Liver (tissue), 9 donors: ENCODE results near the gene CELSR1. TPM values are rescaled to one million over a fixed set of nuclear protein-coding genes. Genes with fewer than 3 reads are reported as not detected.

Experiments
- DNase-seq: peaks from one replicate; pipeline ENCODE4 v3.0.0-alpha.2; 2017; ENCODE audit warnings: low spot score
- H3K27ac ChIP-seq, 2 donors: one replicate each; pipeline ENCODE4 v1.7.0; 2013; ENCODE audit warnings: inconsistent platforms in 2 of 2, low read length in 2 of 2, control low read depth in 1 of 2, low read depth in 1 of 2, mild to moderate bottlenecking in 1 of 2
- H3K27me3 ChIP-seq, 4 donors: one replicate each; pipeline versions ENCODE4 v1.6.1 to v1.7.0; 2013; ENCODE audit warnings: low read length in 3 of 4, inconsistent platforms in 1 of 4, mild to moderate bottlenecking in 1 of 4, moderate library complexity in 1 of 4; ENCODE audit not compliant: control insufficient read depth in 4 of 4, insufficient read depth in 4 of 4
- H3K36me3 ChIP-seq, 4 donors: one replicate each; pipeline versions ENCODE4 v1.6.1 to v1.7.0; 2013; ENCODE audit warnings: low read length in 3 of 4, mild to moderate bottlenecking in 3 of 4, low read depth in 1 of 4, moderate library complexity in 1 of 4; ENCODE audit not compliant: control insufficient read depth in 4 of 4, insufficient read depth in 3 of 4
- H3K4me1 ChIP-seq, 4 donors: one replicate each; pipeline versions ENCODE4 v1.6.1 to v1.7.0; 2013; ENCODE audit warnings: low read length in 3 of 4, mild to moderate bottlenecking in 3 of 4, moderate library complexity in 1 of 4; ENCODE audit not compliant: control insufficient read depth in 4 of 4, insufficient read depth in 4 of 4
- H3K4me3 ChIP-seq, 3 donors: one replicate each; pipeline versions ENCODE4 v1.6.1 to v1.7.0; 2013; ENCODE audit warnings: low read length in 3 of 3, control low read depth in 1 of 3, low read depth in 1 of 3, mild to moderate bottlenecking in 1 of 3
- H3K9ac ChIP-seq, 2 donors: one replicate each; pipeline ENCODE4 v1.7.0; 2013; ENCODE audit warnings: low read length in 2 of 2, mild to moderate bottlenecking in 2 of 2, moderate library complexity in 2 of 2, control low read depth in 1 of 2, low read depth in 1 of 2
- H3K9me3 ChIP-seq, 4 donors: one replicate each; pipeline versions ENCODE4 v1.6.1 to v1.7.0; 2013; ENCODE audit warnings: low read length in 3 of 4; ENCODE audit not compliant: control insufficient read depth in 4 of 4
- ATF3 ChIP-seq: IDR thresholded peaks from 2 replicates; pipeline ENCODE4 v1.6.1; 2016; ENCODE audit warnings: antibody characterized with exemption
- CTCF ChIP-seq: fragments of 150-350 bp; IDR thresholded peaks from 2 replicates; pipeline ENCODE4 v1.5.1; 2017; ENCODE audit warnings: improper control_type of control experiment, low read depth, low read length; ENCODE audit not compliant: missing input control
- EGR1 ChIP-seq, 2 donors: IDR thresholded peaks; 2 replicates each; pipeline ENCODE4 v1.6.1; 2016 to 2018; ENCODE audit warnings: antibody characterized with exemption in 2 of 2, low read depth in 2 of 2
- FOXA1 ChIP-seq: IDR thresholded peaks from 2 replicates; pipeline ENCODE4 v1.6.1; 2016; ENCODE audit warnings: antibody characterized with exemption
- FOXA2 ChIP-seq: IDR thresholded peaks from 2 replicates; pipeline ENCODE4 v1.6.1; 2016; ENCODE audit warnings: antibody characterized with exemption
- GABPA ChIP-seq, 2 donors: IDR thresholded peaks in 1 of 2; conservative IDR thresholded peaks in 1 of 2; 2 replicates each; pipeline ENCODE4 v1.6.1; 2016; ENCODE audit warnings: antibody characterized with exemption in 2 of 2, mild to moderate bottlenecking in 1 of 2, moderate library complexity in 1 of 2
- HNF4A ChIP-seq, 2 donors: conservative IDR thresholded peaks; 2 replicates each; pipeline ENCODE4 v1.6.1; 2016; ENCODE audit warnings: antibody characterized with exemption in 2 of 2, mild to moderate bottlenecking in 2 of 2
- HNF4G ChIP-seq: IDR thresholded peaks from 2 replicates; pipeline ENCODE4 v1.6.1; 2016; ENCODE audit warnings: antibody characterized with exemption
- JUND ChIP-seq, 2 donors: IDR thresholded peaks; 2 replicates each; pipeline ENCODE4 v1.6.1; 2016; ENCODE audit warnings: antibody characterized with exemption in 2 of 2
- MAX ChIP-seq: IDR thresholded peaks from 2 replicates; pipeline ENCODE4 v1.6.1; 2016; ENCODE audit warnings: antibody characterized with exemption
- NR2F2 ChIP-seq: IDR thresholded peaks from 2 replicates; pipeline ENCODE4 v1.6.1; 2016; ENCODE audit warnings: antibody characterized with exemption
- RAD21 ChIP-seq, 2 donors: IDR thresholded peaks; 2 replicates each; pipeline ENCODE4 v1.6.1; 2016; ENCODE audit warnings: antibody characterized with exemption in 2 of 2, mild to moderate bottlenecking in 2 of 2
- REST ChIP-seq: IDR thresholded peaks from 2 replicates; pipeline ENCODE4 v1.6.1; 2016; ENCODE audit warnings: antibody characterized with exemption, mild to moderate bottlenecking
- RXRA ChIP-seq, 2 donors: IDR thresholded peaks; 2 replicates each; pipeline ENCODE4 v1.6.1; 2017 to 2018; ENCODE audit warnings: antibody characterized with exemption in 2 of 2, mild to moderate bottlenecking in 1 of 2
- SP1 ChIP-seq: IDR thresholded peaks from 2 replicates; pipeline ENCODE4 v1.6.1; 2018; ENCODE audit warnings: antibody characterized with exemption, mild to moderate bottlenecking
- TAF1 ChIP-seq: conservative IDR thresholded peaks from 2 replicates; pipeline ENCODE4 v1.6.1; 2016; ENCODE audit warnings: antibody characterized with exemption, mild to moderate bottlenecking
- YY1 ChIP-seq: IDR thresholded peaks from 2 replicates; pipeline ENCODE4 v1.6.1; 2016; ENCODE audit warnings: antibody characterized with exemption, mild to moderate bottlenecking
- ZBTB33 ChIP-seq: IDR thresholded peaks from 2 replicates; pipeline ENCODE4 v1.6.1; 2016; ENCODE audit warnings: antibody characterized with exemption
- WGBS: extraction: QIAGEN DNeasy Blood & Tissue Kit; methylation state at CpG from one replicate; pipeline ENCODE4 v1.1.7; 2013; 5-methylcytosine and 5-hydroxymethylcytosine counted together
- polyA plus RNA-seq, 2 donors: library from polyadenylated mRNA; stranded (reverse) in 1 of 2; unstranded in 1 of 2; fragments of 200-250 nt in 1 of 2; fragments of >200 nt in 1 of 2; fragmentation: Nextera tagmentation in 1 of 2; extraction: Ambion mirVana in 1 of 2; gene quantifications; one replicate each; pipeline versions ENCODE4 v1.2.1 to v1.2.3, GENCODE V29; 2013 to 2015
- total RNA-seq, 2 donors: library from RNA; depleted of rRNA; stranded (reverse); fragments of >200 nt; gene quantifications; one replicate each; pipeline ENCODE4 v1.2.3, GENCODE V29; 2014
- donor health status: healthy.
- donor health status: healthy.
- donor health status: healthy.
- donor health status: healthy.
- donor health status: healthy.

CELSR1 gene
- total and polyA plus RNA-seq, 4 donors: 0.37 to 1.6 (median 1.3) TPM

- Histone ChIP-seq H3K27me3 (peaks cover 0 to 10% (median 5%) of the 10 kb centered on the region in 4 donors), H3K9me3 (no peaks in the 10 kb centered on the region), H3K36me3 (no peaks in the 10 kb centered on the region), H3K4me3 (no peak overlapping the region), H3K27ac (no peak overlapping the region), H3K9ac (no peak overlapping the region), H3K4me1 (peaks cover 4 to 13% (median 10%) of the 10 kb centered on the region in 4 donors)
- 72% methylated on average over 78 of the region's 78 CpGs for WGBS
- TF ChIP-seq NR2F2 (no peak), RXRA (IDR thresholded peaks at IDR 0.05) (no peak), YY1 (no peak), TAF1 (no peak)
- DNase-seq: no peak
These were observed 1.4 kb downstream of the CELSR1 start for GRCh38 chr22:46535876-46536536.

GRCh38 chr22:46534901-46535630, 2.4 kb downstream of the CELSR1 start:
- H3K4me1 ChIP-seq: peaks cover 10 to 13% (median 11%) of the 10 kb centered on the region in 4 donors
- no peak for DNase-seq
- H3K4me3 ChIP-seq: no peak overlapping the region
- H3K9ac ChIP-seq: no peak overlapping the region
- H3K9me3 ChIP-seq: no peaks in the 10 kb centered on the region
- no peak overlapping the region for H3K27ac ChIP-seq
- peaks cover 0 to 10% (median 5%) of the 10 kb centered on the region in 4 donors for H3K27me3 ChIP-seq
- WGBS: 95% methylated on average over 45 of the region's 45 CpGs
- TF ChIP-seq RXRA (IDR thresholded peaks at IDR 0.05) (no peak), HNF4G (no peak), NR2F2 (no peak), ZBTB33 (no peak), RAD21 (IDR thresholded peaks at IDR 0.05) (no peak), MAX (no peak), FOXA2 (no peak), CTCF (no peak), SP1 (no peak), YY1 (no peak), TAF1 (no peak), HNF4A (conservative IDR thresholded peaks at IDR 0.05) (no peak), JUND (IDR thresholded peaks at IDR 0.05) (no peak), EGR1 (IDR thresholded peaks at IDR 0.05; ENCODE audit: low read depth in 2 of 2) (no peak), FOXA1 (no peak), REST (no peak), ATF3 (no peak), GABPA (IDR thresholded peaks at IDR 0.05 in 1 of 2, conservative IDR thresholded peaks at IDR 0.05 in 1 of 2) (no peak)
- no peaks in the 10 kb centered on the region for H3K36me3 ChIP-seq
